ENCODE data around the gene IL1R1.

DNA sequence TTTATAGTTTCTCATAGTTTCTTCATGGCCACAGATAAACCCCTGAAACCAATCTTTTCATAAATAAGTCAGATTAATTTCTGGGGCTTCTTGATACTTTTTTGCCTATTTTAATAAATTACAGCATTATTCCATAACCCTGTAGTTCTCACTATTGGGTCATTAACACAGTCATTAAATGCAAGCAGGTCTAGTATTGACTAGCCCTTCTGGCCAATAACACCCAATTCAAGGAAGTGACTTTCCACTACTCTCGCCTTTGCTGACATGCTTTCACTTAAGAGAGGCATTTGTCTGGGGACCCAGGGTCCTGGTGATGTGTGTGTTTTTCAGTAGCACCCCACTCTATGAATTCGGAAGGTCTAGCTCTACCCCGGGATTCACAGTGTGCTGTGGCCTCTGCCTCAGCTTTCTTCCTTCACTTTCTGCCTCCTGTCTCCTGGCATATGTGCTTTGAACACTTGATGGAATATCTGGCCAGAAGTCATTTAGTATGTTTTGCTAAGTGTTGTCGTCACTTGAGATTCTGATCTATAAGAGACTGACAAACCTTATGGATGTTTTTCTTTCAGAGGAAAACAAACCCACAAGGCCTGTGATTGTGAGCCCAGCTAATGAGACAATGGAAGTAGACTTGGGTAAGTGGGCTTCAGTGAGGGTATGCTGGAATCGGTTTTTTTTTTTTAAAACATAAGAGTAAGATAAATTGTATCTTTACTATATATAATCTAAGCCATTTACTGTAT is 25.7 kb downstream of the IL1R1 start:
- TF ChIP-seq CTCF (conservative IDR thresholded peaks at IDR 0.05; ENCODE audit: low read depth, low read length) (no peak), RFX5 (IDR thresholded peaks at IDR 0.05; ENCODE audit: low read depth, low read length) (no peak), RAD21 (IDR thresholded peaks at IDR 0.05; ENCODE audit: low read length) (no peak), POLR2A (IDR thresholded peaks at IDR 0.05; ENCODE audit: low read depth, low read length) (no peak), MXI1 (IDR thresholded peaks at IDR 0.05; ENCODE audit: borderline replicate concordance, low read depth, low read length) (no peak), CEBPB (IDR thresholded peaks at IDR 0.05; ENCODE audit: low read depth, low read length) (no peak)

All from IMR-90 (cell line).